GM10266 (cell line): ENCODE measurements around the gene LPP.

Experiments
- DNase-seq: peaks from one replicate; pipeline ENCODE4 v3.0.0; 2012; ENCODE audit errors: extremely low spot score
- TF ChIP-seq, protein P1 (sequence below): IDR thresholded peaks from 2 replicates; pipeline ENCODE4 v1.5.1; 2012; ENCODE audit warnings: mild to moderate bottlenecking, low read depth; ENCODE audit not compliant: control insufficient read depth, insufficient read depth; ENCODE audit errors: missing control alignments

LPP gene

GRCh38 chr3:188692700-188693099 lies 538.7 kb downstream of the LPP start:
- DNase-seq, result no peak
- TF ChIP-seq, protein P1, sequence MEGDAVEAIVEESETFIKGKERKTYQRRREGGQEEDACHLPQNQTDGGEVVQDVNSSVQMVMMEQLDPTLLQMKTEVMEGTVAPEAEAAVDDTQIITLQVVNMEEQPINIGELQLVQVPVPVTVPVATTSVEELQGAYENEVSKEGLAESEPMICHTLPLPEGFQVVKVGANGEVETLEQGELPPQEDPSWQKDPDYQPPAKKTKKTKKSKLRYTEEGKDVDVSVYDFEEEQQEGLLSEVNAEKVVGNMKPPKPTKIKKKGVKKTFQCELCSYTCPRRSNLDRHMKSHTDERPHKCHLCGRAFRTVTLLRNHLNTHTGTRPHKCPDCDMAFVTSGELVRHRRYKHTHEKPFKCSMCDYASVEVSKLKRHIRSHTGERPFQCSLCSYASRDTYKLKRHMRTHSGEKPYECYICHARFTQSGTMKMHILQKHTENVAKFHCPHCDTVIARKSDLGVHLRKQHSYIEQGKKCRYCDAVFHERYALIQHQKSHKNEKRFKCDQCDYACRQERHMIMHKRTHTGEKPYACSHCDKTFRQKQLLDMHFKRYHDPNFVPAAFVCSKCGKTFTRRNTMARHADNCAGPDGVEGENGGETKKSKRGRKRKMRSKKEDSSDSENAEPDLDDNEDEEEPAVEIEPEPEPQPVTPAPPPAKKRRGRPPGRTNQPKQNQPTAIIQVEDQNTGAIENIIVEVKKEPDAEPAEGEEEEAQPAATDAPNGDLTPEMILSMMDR, result no peak

GRCh38 chr3:188693435-188693834 lies 539.5 kb downstream of the LPP start:
- TF ChIP-seq, protein P1, result no peak
- no peak for DNase-seq

DNA sequence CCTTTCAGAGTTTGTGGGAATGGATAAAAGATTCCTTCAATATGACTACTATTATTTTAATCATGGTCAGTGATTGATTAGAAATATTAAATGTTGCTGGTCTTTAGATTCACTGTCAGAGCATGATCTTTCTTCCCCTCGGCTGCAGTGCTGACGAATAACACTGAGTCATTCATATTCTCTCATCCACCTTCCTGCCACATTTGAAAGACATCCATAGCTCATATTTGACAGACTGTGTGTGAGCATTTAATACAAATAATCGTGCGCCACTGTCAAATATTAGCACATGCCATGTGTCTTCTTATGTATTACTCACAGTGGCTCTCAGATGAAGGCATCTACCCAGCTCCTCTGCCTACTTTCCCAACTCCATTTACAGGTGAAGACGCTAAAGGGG lies 541.3 kb downstream of the LPP start:
- TF ChIP-seq, protein P1, result no peak
- DNase-seq, result no peak

DNA sequence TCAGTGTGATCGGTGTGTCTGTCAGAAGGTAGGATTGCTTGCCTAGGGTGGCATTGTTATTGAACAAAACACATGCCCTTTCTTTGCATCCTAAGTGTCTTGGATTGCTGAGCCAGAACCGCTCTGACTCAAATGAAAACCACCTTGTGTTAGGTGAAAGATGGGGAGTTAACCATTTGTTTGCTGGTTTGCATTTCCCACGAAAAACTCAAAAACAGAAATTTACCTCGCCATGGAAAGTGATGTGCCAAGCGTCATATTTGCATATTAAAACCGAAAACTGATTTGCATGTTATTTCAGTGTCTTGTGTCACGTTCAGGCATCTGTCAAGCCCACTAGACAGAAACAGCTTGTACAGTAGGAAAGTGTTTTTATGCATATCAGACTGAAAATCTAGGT lies 543.2 kb downstream of the LPP start:
- TF ChIP-seq, protein P1, result no peak
- DNase-seq, result no peak

DNA sequence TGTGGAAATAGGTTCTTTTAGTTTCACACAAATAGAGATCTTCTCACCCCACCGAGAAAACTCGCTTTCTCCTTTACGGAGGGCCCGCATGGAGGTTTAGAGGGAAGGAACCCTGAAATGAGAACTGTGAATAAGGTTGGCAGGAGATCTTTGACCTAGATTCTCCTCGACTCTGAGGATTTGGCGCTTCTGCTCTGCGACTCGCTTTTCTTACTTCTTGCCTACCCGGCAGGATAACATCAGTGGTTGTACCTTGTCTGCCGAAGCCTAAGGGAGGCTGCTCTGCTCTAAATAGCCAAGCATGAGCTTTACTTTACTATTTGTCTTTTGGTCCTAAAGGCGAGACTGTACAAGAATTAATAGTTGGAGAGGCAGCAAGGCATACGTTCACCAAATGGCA lies 544.5 kb downstream of the LPP start:
- no peak for DNase-seq
- TF ChIP-seq, protein P1, result no peak

- no peak for DNase-seq
Measured at GRCh38 chr3:188700501-188700900, 546.5 kb downstream of the LPP start.

GRCh38 chr3:188700918-188701317 lies 547.0 kb downstream of the LPP start:
- TF ChIP-seq, protein P1, result no peak
- no peak for DNase-seq

More at GRCh38 chr3:188700501-188700900, 546.5 kb downstream of the LPP start:
- TF ChIP-seq, protein P1, result no peak
